Activated T-cell treated with anti-CD3 and anti-CD28 coated beads, Interleukin-2, amount 50 U/mL, for 72 hours (primary cell): ENCODE measurements around the gene ADAT3. TPM values are rescaled to one million over a fixed set of nuclear protein-coding genes. Genes with fewer than 3 reads are reported as not detected.

Experiments
- ATAC-seq, 2 donors: fragments of 150-1000 bp; cut with Tn5 transposase; replicated peaks in 1 of 2; 2 replicates each; pipeline ENCODE4 v1.10.0; 2021; ENCODE audit warnings: moderate library complexity in 2 of 2, mild to moderate bottlenecking in 1 of 2
- DNase-seq, 2 donors: peaks; one replicate each; pipeline ENCODE4 v3.0.0; 2021 to 2022; ENCODE audit warnings: mixed read lengths in 1 of 2
- H3K27ac Mint-ChIP-seq: one replicate; pipeline ENCODE4 v1.8.0; 2022; ENCODE audit warnings: mild to moderate bottlenecking, moderate library complexity, mixed read lengths
- H3K27me3 Mint-ChIP-seq: one replicate; pipeline ENCODE4 v1.8.0; 2022; ENCODE audit warnings: low read depth, mixed read lengths
- H3K36me3 Mint-ChIP-seq, 2 donors: one replicate each; pipeline ENCODE4 v1.8.0; 2022; ENCODE audit warnings: mixed read lengths in 2 of 2, mild to moderate bottlenecking in 1 of 2; ENCODE audit not compliant: insufficient read depth in 2 of 2
- H3K4me1 Mint-ChIP-seq: one replicate; pipeline ENCODE4 v1.8.0; 2022; ENCODE audit warnings: low read depth, mixed read lengths
- H3K4me3 Mint-ChIP-seq, 2 donors: one replicate each; pipeline ENCODE4 v1.8.0; 2022; ENCODE audit warnings: mild to moderate bottlenecking in 2 of 2, mixed read lengths in 2 of 2, moderate library complexity in 2 of 2
- H3K9me3 Mint-ChIP-seq, 2 donors: one replicate each; pipeline ENCODE4 v1.8.0; 2022; ENCODE audit warnings: mixed read lengths in 2 of 2
- total RNA-seq, 2 donors: library from RNA; stranded (reverse); gene quantifications; one replicate each; pipeline ENCODE4 v1.2.3, GENCODE V29; 2022

Gene ADAT3
- total RNA-seq, 2 donors from 2014 or later: 4.2 to 4.5 TPM

GRCh38 chr19:1933942-1934341 is 28.7 kb downstream of the ADAT3 start:
- Mint-ChIP-seq H3K4me3 (no peak overlapping the region), H3K9me3 (peaks cover 6 to 7% of the 10 kb centered on the region in 2 donors), H3K27ac (no peak overlapping the region), H3K4me1 (peaks cover 16% of the 10 kb centered on the region), H3K27me3 (no peaks in the 10 kb centered on the region), H3K36me3 (peaks cover 8% of the 10 kb centered on the region in 2 donors)
- no peak for DNase-seq
- ATAC-seq: no peak

- Mint-ChIP-seq H3K9me3 (peaks cover 6 to 7% of the 10 kb centered on the region in 2 donors), H3K36me3 (peaks cover 8% of the 10 kb centered on the region in 2 donors), H3K4me1 (peaks cover 16% of the 10 kb centered on the region), H3K27me3 (no peaks in the 10 kb centered on the region), H3K4me3 (no peak overlapping the region), H3K27ac (no peak overlapping the region)
- ATAC-seq (peak; percentile 31 to 54), DNase-seq (peak; percentile 19 to 27)
Observed at GRCh38 chr19:1935484-1936208, 30.4 kb downstream of the ADAT3 start.

GRCh38 chr19:1936430-1936829 is 31.2 kb downstream of the ADAT3 start:
- Mint-ChIP-seq H3K36me3 (peaks cover 8% of the 10 kb centered on the region in 2 donors), H3K4me1 (peaks cover 16% of the 10 kb centered on the region), H3K27ac (no peak overlapping the region), H3K4me3 (no peak overlapping the region), H3K27me3 (no peaks in the 10 kb centered on the region), H3K9me3 (peaks cover 6 to 7% of the 10 kb centered on the region in 2 donors)
- DNase-seq (no peak), ATAC-seq (no peak)

GRCh38 chr19:1936916-1937610 is 31.9 kb downstream of the ADAT3 start:
- H3K4me1 Mint-ChIP-seq: peaks cover 16% of the 10 kb centered on the region
- H3K27ac Mint-ChIP-seq: no peak overlapping the region
- no peaks in the 10 kb centered on the region for H3K27me3 Mint-ChIP-seq
- peaks cover 8% of the 10 kb centered on the region in 2 donors for H3K36me3 Mint-ChIP-seq
- DNase-seq: no peak
- ATAC-seq: no peak
- H3K4me3 Mint-ChIP-seq: no peak overlapping the region
- peaks cover 4 to 5% of the 10 kb centered on the region in 2 donors for H3K9me3 Mint-ChIP-seq

- Mint-ChIP-seq H3K27ac (no peak overlapping the region), H3K4me1 (peaks cover 22% of the 10 kb centered on the region), H3K4me3 (no peak overlapping the region), H3K27me3 (no peaks in the 10 kb centered on the region), H3K36me3 (peaks cover 6 to 8% of the 10 kb centered on the region in 2 donors), H3K9me3 (peaks cover 3 to 5% of the 10 kb centered on the region in 2 donors)
- DNase-seq (no peak), ATAC-seq (no peak)
Observed at GRCh38 chr19:1938071-1938470, 32.9 kb downstream of the ADAT3 start.

GRCh38 chr19:1941146-1942077 is 36.2 kb downstream of the ADAT3 start, which contains the start of gene CSNK1G2:
Gene CSNK1G2 (plus strand): TSS chr19:1941172. CDS start chr19:1969773, 28,601 bp downstream.
- Mint-ChIP-seq H3K36me3 (peaks cover 2% of the 10 kb centered on the region in 2 donors), H3K4me1 (peaks cover 31% of the 10 kb centered on the region), H3K27me3 (no peaks in the 10 kb centered on the region), H3K9me3 (no peaks in the 10 kb centered on the region), H3K27ac (peak within 1 kb of the TSS; percentile 85), H3K4me3 (peak within 1 kb of the TSS; percentile 88)
- peak; percentile 62 to 67 for ATAC-seq
- peak in 1 of 2 donors; percentile 8 for DNase-seq

GRCh38 chr19:1942078-1942933 is 37.1 kb downstream of the ADAT3 start:
- Mint-ChIP-seq H3K4me1 (peaks cover 31% of the 10 kb centered on the region), H3K9me3 (no peaks in the 10 kb centered on the region), H3K27ac (peak overlapping the region; percentile 85), H3K27me3 (no peaks in the 10 kb centered on the region), H3K36me3 (peaks cover 0 to 2% of the 10 kb centered on the region in 2 donors), H3K4me3 (peak overlapping the region; percentile 88)
- DNase-seq (peak; percentile 80 to 81), ATAC-seq (peak; percentile 54 to 65)

- peaks cover 31% of the 10 kb centered on the region for H3K4me1 Mint-ChIP-seq
Observed at GRCh38 chr19:1942934-1943555, 37.8 kb downstream of the ADAT3 start.

GRCh38 chr19:1943661-1944087 is 38.5 kb downstream of the ADAT3 start:
- Mint-ChIP-seq H3K9me3 (no peaks in the 10 kb centered on the region), H3K27me3 (no peaks in the 10 kb centered on the region), H3K4me3 (peak overlapping the region; percentile 88), H3K36me3 (peaks cover 0 to 2% of the 10 kb centered on the region in 2 donors), H3K4me1 (peaks cover 31% of the 10 kb centered on the region), H3K27ac (peak overlapping the region; percentile 11)
- DNase-seq (no peak), ATAC-seq (no peak)

More at GRCh38 chr19:1942934-1943555, 37.8 kb downstream of the ADAT3 start:
- Mint-ChIP-seq H3K27me3 (no peaks in the 10 kb centered on the region), H3K9me3 (no peaks in the 10 kb centered on the region), H3K27ac (peak overlapping the region; percentile 11), H3K4me3 (peak overlapping the region; percentile 88), H3K36me3 (peaks cover 0 to 2% of the 10 kb centered on the region in 2 donors)
- no peak for ATAC-seq
- peak in 1 of 2 donors; percentile 12 for DNase-seq

- ATAC-seq (no peak), DNase-seq (no peak)
- Mint-ChIP-seq H3K36me3 (peaks cover 0 to 2% of the 10 kb centered on the region in 2 donors), H3K27ac (no peak overlapping the region), H3K4me1 (peaks cover 34% of the 10 kb centered on the region), H3K4me3 (peak overlapping the region; percentile 37 to 88), H3K27me3 (no peaks in the 10 kb centered on the region), H3K9me3 (no peaks in the 10 kb centered on the region)
Observed at GRCh38 chr19:1944088-1944915, 39.1 kb downstream of the ADAT3 start.
